IMR-90 (cell line): ENCODE results near the gene PRKAR2A. TPM values are rescaled to one million over a fixed set of nuclear protein-coding genes. Genes with fewer than 3 reads are reported as not detected.

Experiments
- ATAC-seq: fragments of 200-7000 bp; cut with Tn5 transposase; 2 replicates; pipeline ENCODE4 v1.9.1; 2020; ENCODE audit warnings: low read depth, mild to moderate bottlenecking, moderate library complexity
- BruUV-seq: library from RNA; stranded (reverse); fragments of 400-500 nt; replicated peaks from 2 replicates; lab custom pipeline; 2021; lab: Mats Ljungman, UMichigan
- CTCF ChIA-PET: fragments of 300-600 bp; formaldehyde crosslinking; extraction: SDS; loops from one replicate; lab custom pipeline; 2021; ENCODE audit warnings: antibody characterized with exemption; lab: Yijun Ruan, JAX
- POLR2A ChIA-PET: fragments of 300-600 bp; sonication (Branson Sonifier 250); formaldehyde crosslinking; loops from one replicate; lab custom pipeline; 2022; ENCODE audit warnings: antibody characterized with exemption; ENCODE audit not compliant: unreplicated experiment; lab: Charles Lee
- DNase-seq: peaks from one replicate; pipeline ENCODE4 v3.0.0; 2013
- H2AFZ ChIP-seq: replicated peaks from 2 replicates; pipeline ENCODE3; 2013; ENCODE audit warnings: low read length, mild to moderate bottlenecking; ENCODE audit not compliant: poor library complexity
- H2AK5ac ChIP-seq: 2 replicates; pipeline ENCODE4 v1.6.1; 2013; ENCODE audit warnings: low read depth, low read length, inconsistent platforms
- H2AK9ac ChIP-seq: replicated peaks from 2 replicates; pipeline ENCODE3; 2013; ENCODE audit warnings: mild to moderate bottlenecking, low read depth, low read length, moderate library complexity; ENCODE audit not compliant: poor library complexity
- H2BK120ac ChIP-seq: 2 replicates; pipeline ENCODE4 v1.6.1; 2013; ENCODE audit warnings: low read depth, low read length, inconsistent platforms
- H2BK15ac ChIP-seq: 3 replicates; pipeline ENCODE4 v1.6.1; 2013; ENCODE audit warnings: low read depth, low read length, inconsistent platforms
- H2BK20ac ChIP-seq: 2 replicates; pipeline ENCODE4 v1.6.1; 2013; ENCODE audit warnings: low read depth, mild to moderate bottlenecking, inconsistent platforms, low read length, moderate library complexity
- H2BK5ac ChIP-seq: 2 replicates; pipeline ENCODE4 v1.6.1; 2013; ENCODE audit warnings: mild to moderate bottlenecking, low read depth, low read length, inconsistent platforms; ENCODE audit not compliant: poor library complexity, severe bottlenecking
- H3K14ac ChIP-seq: replicated peaks from 2 replicates; pipeline ENCODE4 v1.6.1; 2013; ENCODE audit warnings: low read depth, low read length, inconsistent platforms
- H3K18ac ChIP-seq: 2 replicates; pipeline ENCODE4 v1.6.1; 2013; ENCODE audit warnings: low read depth, low read length, control low read depth
- H3K23ac ChIP-seq: 2 replicates; pipeline ENCODE4 v1.6.1; 2013; ENCODE audit warnings: low read depth, low read length, inconsistent platforms
- H3K27ac ChIP-seq: 2 replicates; pipeline ENCODE4 v1.5.1; 2013; ENCODE audit warnings: mild to moderate bottlenecking, control low read depth, low read length; ENCODE audit not compliant: insufficient read depth
- H3K27me3 ChIP-seq: 2 replicates; pipeline ENCODE4 v1.6.1; 2013; ENCODE audit warnings: low read length; ENCODE audit not compliant: control insufficient read depth, insufficient read depth
- H3K36me3 ChIP-seq: 2 replicates; pipeline ENCODE4 v1.6.1; 2013; ENCODE audit warnings: low read length, mixed read lengths; ENCODE audit not compliant: control insufficient read depth, insufficient read depth
- H3K4ac ChIP-seq: 2 replicates; pipeline ENCODE4 v1.6.1; 2013; ENCODE audit warnings: low read depth, low read length, inconsistent platforms
- H3K4me1 ChIP-seq: 2 replicates; pipeline ENCODE4 v1.6.1; 2013; ENCODE audit warnings: low read length, mixed read lengths; ENCODE audit not compliant: control insufficient read depth, insufficient read depth
- H3K4me2 ChIP-seq: 2 replicates; pipeline ENCODE4 v1.6.1; 2013; ENCODE audit warnings: low read depth, mild to moderate bottlenecking, control low read depth, low read length, moderate library complexity
- H3K4me3 ChIP-seq: 2 replicates; pipeline ENCODE4 v1.5.1; 2013; ENCODE audit warnings: low read depth, mild to moderate bottlenecking, control low read depth, low read length, moderate library complexity; ENCODE audit not compliant: insufficient read depth
- H3K56ac ChIP-seq: 2 replicates; pipeline ENCODE4 v1.6.1; 2013; ENCODE audit warnings: low read length, inconsistent platforms; ENCODE audit not compliant: insufficient read depth; ENCODE audit errors: extremely low read depth
- H3K79me1 ChIP-seq, 2 experiments: 2 replicates each; pipeline ENCODE4 v1.6.1; 2013; ENCODE audit warnings: low read length in 2 of 2, inconsistent platforms in 1 of 2, low read depth in 1 of 2
- H3K9ac ChIP-seq: 2 replicates; pipeline ENCODE4 v1.6.1; 2013; ENCODE audit warnings: low read depth, low read length, control low read depth
- H3K9me1 ChIP-seq: 2 replicates; pipeline ENCODE4 v1.6.1; 2013; ENCODE audit warnings: low read length, inconsistent platforms; ENCODE audit not compliant: insufficient read depth
- H3K9me3 ChIP-seq: 2 replicates; pipeline ENCODE4 v1.6.1; 2013; ENCODE audit warnings: low read length; ENCODE audit not compliant: control insufficient read depth, insufficient read depth
- H4K20me1 ChIP-seq: 2 replicates; pipeline ENCODE4 v1.6.1; 2013; ENCODE audit warnings: low read length, inconsistent platforms; ENCODE audit not compliant: insufficient read depth
- H4K5ac ChIP-seq: 2 replicates; pipeline ENCODE4 v1.6.1; 2013; ENCODE audit warnings: mild to moderate bottlenecking, low read depth, low read length, control low read depth
- H4K8ac ChIP-seq, 2 experiments: 2 replicates each; pipeline ENCODE4 v1.6.1; 2013; ENCODE audit warnings: low read depth in 2 of 2, low read length in 2 of 2, control low read depth in 1 of 2, inconsistent platforms in 1 of 2
- H4K91ac ChIP-seq: 2 replicates; pipeline ENCODE4 v1.6.1; 2013; ENCODE audit warnings: low read depth, low read length, inconsistent platforms; ENCODE audit not compliant: insufficient read depth
- CTCF ChIP-seq: conservative IDR thresholded peaks from 2 replicates; pipeline ENCODE4 v1.5.1; 2012; ENCODE audit warnings: mild to moderate bottlenecking, low read depth, low read length, improper control_type of control experiment
- ELK1 ChIP-seq: fragments of 150-350 bp; IDR thresholded peaks from 2 replicates; pipeline ENCODE4 v1.6.1; 2016; ENCODE audit warnings: low read depth, mild to moderate bottlenecking, low read length, moderate library complexity, borderline replicate concordance
- MAFK ChIP-seq: IDR thresholded peaks from 2 replicates; pipeline ENCODE4 v1.6.1; 2012; ENCODE audit warnings: low read depth, low read length, improper control_type of control experiment
- NFE2L2 ChIP-seq: fragments of 150-350 bp; IDR thresholded peaks from 2 replicates; pipeline ENCODE4 v1.6.1; 2016; ENCODE audit warnings: low read depth, mild to moderate bottlenecking, low read length
- RFX5 ChIP-seq: IDR thresholded peaks from 2 replicates; pipeline ENCODE4 v1.8.0; 2012; ENCODE audit warnings: low read depth, mild to moderate bottlenecking, low read length, moderate library complexity
- USF2 ChIP-seq: fragments of 150-350 bp; IDR thresholded peaks from 2 replicates; pipeline ENCODE4 v1.6.1; 2017; ENCODE audit warnings: mild to moderate bottlenecking, antibody characterized with exemption, low read length, low read depth
- WGBS, 2 experiments: methylation state at CpG; one replicate each; pipeline versions ENCODE4 v1.1.5 to v1.1.7; 2013; ENCODE audit warnings: missing lambda C conversion rate in 2 of 2; ENCODE audit not compliant: insufficient read length in 1 of 2; ENCODE audit errors: extremely low coverage in 2 of 2; 5-methylcytosine and 5-hydroxymethylcytosine counted together
- dilution Hi-C: fragments of 300-500 bp; cut with HindIII; formaldehyde crosslinking; loops from one replicate; pipeline ENCODE4 v1.14.3; 2018; ENCODE audit warnings: low sequenced_read_pairs; ENCODE audit not compliant: unreplicated experiment
- in situ Hi-C: fragments of 300-500 bp; cut with MboI; formaldehyde crosslinking; loops from 3 replicates; pipeline ENCODE4 v1.14.3; 2019; ENCODE audit warnings: low sequenced_read_pairs, inconsistent platforms, mixed read lengths
- intact Hi-C: fragments of 100-400 bp; cut with micrococcal nuclease; formaldehyde crosslinking; loops from 2 replicates; pipeline ENCODE4 v1.10.0; 2022
- polyA plus RNA-seq, 3 experiments: library from polyadenylated mRNA; depleted of rRNA; stranded (reverse); fragments of >200 nt; gene quantifications; 2 replicates each; pipeline ENCODE4 v1.2.3, GENCODE V29; 2012; ENCODE audit warnings: low replicate concordance in 1 of 3
- total RNA-seq: library from RNA; depleted of rRNA; stranded (reverse); fragments of >200 nt; gene quantifications from 2 replicates; pipeline ENCODE4 v1.2.3, GENCODE V29; 2012

The PRKAR2A gene
- total and polyA plus RNA-seq, 2 of the 4 experiments (the other 2 are of a cell fraction), result 11.3 to 48.2 TPM

- no TSS peak for BruUV-seq
- no peak for DNase-seq
Observed at GRCh38 chr3:48896936-48897335, 49.3 kb upstream of the PRKAR2A start.

More at GRCh38 chr3:48896936-48897335, 49.3 kb upstream of the PRKAR2A start:
- Histone ChIP-seq H4K8ac (no peak overlapping the region), H3K9me3 (no peaks in the 10 kb centered on the region), H3K79me1 (peaks cover 16 to 20% of the 10 kb centered on the region in 2 experiments), H2BK20ac (no peak overlapping the region), H3K27ac (no peak overlapping the region), H3K36me3 (peaks cover under 1% of the 10 kb centered on the region; the same call in 1 of the 2 replicates), H3K56ac (no peak overlapping the region; the same call in 1 of the 2 replicates), H4K20me1 (no peaks in the 10 kb centered on the region), H3K27me3 (no peaks in the 10 kb centered on the region), H3K4me3 (no peak overlapping the region), H3K23ac (no peak overlapping the region), H2BK15ac (no peak overlapping the region), H3K9ac (no peak overlapping the region), H4K5ac (no peak overlapping the region), H2BK120ac (no peak overlapping the region), H3K4ac (no peak overlapping the region; the same call in 1 of the 2 replicates), H3K4me2 (no peak overlapping the region), H2BK5ac (no peak overlapping the region), H2AFZ (no peak overlapping the region), H2AK9ac (no peak overlapping the region), H2AK5ac (no peak overlapping the region), H3K18ac (no peak overlapping the region), H3K4me1 (peaks cover 4% of the 10 kb centered on the region), H4K91ac (no peak overlapping the region), H3K14ac (no peak overlapping the region), H3K9me1 (peaks cover 6% of the 10 kb centered on the region)
- WGBS, 2 experiments, result 90% methylated on average over 2 of the region's 2 CpGs; no CpG with 5 or more reads in 1 of the 2 experiments
- ChIA-PET CTCF (interaction anchor here (0.7 kb wide), 1 partner anchor 366 kb away, joined by 3 read pairs; no protein-coding TSS in a partner anchor), POLR2A (no interaction called here)
- ATAC-seq, result no peak
- in situ Hi-C loops (no loop called here), intact Hi-C loops (no loop called here), dilution Hi-C loops (no loop called here)
- TF ChIP-seq MAFK (peak; percentile 90), USF2 (no peak), CTCF (no peak), ELK1 (no peak), RFX5 (no peak), NFE2L2 (no peak)
